GM21619 (cell line): ENCODE results near the gene PCDHGA1.

ENCODE experiments used
- ATAC-seq: cut with Tn5 transposase; IDR thresholded peaks from one replicate; pipeline ENCODE4 v1.9.1; 2021; ENCODE audit not compliant: unreplicated experiment

PCDHGA1 gene

DNA sequence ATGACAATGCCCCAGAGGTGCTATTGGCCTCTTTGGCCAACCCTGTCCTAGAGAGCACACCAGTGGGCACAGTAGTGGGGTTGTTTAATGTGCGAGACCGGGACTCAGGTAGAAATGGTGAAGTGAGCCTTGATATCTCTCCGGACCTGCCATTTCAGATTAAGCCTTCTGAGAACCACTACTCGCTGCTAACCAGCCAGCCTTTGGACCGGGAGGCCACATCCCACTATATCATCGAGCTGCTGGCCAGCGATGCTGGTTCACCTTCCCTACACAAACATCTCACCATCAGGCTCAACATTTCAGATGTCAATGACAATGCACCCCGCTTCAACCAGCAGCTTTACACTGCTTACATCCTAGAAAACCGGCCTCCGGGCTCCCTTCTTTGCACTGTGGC, 160.0 kb downstream of the PCDHGA1 start:
- no peak for ATAC-seq

DNA sequence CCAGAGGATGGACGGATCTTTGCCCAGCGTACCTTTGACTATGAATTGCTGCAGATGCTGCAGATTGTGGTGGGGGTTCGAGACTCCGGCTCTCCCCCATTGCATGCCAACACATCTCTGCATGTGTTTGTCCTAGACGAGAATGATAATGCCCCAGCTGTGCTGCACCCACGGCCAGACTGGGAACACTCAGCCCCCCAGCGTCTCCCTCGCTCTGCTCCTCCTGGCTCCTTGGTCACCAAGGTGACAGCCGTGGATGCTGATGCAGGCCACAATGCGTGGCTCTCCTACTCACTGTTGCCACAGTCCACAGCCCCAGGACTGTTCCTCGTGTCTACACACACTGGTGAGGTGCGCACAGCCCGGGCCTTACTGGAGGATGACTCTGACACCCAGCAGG, 160.5 kb downstream of the PCDHGA1 start:
- no peak for ATAC-seq

DNA sequence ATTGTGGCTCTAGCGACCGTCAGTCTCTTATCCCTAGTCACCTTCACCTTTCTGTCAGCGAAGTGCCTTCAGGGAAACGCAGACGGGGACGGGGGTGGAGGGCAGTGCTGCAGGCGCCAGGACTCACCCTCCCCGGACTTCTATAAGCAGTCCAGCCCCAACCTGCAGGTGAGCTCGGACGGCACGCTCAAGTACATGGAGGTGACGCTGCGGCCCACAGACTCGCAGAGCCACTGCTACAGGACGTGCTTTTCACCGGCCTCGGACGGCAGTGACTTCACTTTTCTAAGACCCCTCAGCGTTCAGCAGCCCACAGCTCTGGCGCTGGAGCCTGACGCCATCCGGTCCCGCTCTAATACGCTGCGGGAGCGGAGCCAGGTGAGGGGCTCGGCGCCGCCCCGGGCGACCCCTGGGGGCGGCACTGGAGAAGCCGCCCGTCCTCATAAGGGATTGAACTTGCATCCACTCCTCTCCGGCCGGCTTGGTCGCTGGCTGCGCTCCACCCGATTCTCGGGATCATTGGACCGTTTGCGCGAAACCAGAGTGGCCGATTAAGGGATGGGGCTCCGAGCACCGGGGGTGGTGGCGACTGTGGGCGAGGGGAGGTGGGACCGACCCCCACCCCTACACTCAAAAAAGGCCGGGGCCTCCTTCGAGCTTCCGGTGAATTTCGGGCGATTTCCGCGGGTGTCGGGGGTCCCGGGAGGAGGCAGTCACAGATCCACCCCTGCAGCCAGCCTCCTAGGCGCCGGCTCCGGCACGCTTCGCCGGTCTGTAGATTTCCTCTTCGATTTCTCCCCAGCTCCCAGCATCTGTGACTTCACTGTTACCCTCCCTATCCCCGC, 161.2 kb downstream of the PCDHGA1 start:
- peak; percentile 33 for ATAC-seq

DNA sequence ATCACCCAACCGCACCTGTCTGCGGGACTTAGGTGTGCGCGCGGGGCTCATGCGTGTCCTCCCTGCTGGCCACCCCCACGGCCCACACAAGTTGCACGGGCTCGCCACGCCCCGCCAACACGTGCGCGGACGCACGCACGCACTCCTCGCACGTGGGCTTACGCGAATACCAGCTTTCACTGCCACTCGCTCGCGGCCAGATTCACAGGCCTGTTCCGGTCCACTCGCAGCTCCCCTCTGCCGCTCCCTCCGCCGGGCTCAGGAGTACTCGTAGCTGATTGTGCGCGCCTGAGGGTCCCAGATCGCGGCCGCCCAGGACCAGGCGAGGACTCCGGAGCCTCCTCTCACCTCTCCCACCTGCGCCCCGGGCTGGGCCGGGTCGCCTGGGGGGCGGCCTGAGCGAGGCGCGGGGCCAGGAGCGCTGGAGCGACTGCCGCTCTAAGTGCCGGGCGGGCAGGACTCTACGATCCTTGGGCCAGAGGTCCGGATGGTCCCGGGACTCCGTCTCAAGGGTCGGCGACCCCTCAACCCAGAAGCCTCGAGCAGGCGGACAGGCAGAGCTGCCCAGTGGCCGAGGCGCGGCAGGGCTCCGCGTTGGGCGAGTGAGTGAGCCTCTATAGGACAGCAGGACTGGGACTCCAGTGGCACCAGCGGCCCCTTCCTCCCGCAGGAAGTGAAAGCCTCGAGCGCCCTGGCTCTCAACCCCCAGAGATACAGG, 162.0 kb downstream of the PCDHGA1 start:
- peak; percentile 51 for ATAC-seq

GRCh38 chr5:141493500-141494422, 163.4 kb downstream of the PCDHGA1 start:
- ATAC-seq: no peak

GRCh38 chr5:141494761-141495452, 164.6 kb downstream of the PCDHGA1 start:
- no peak for ATAC-seq

DNA sequence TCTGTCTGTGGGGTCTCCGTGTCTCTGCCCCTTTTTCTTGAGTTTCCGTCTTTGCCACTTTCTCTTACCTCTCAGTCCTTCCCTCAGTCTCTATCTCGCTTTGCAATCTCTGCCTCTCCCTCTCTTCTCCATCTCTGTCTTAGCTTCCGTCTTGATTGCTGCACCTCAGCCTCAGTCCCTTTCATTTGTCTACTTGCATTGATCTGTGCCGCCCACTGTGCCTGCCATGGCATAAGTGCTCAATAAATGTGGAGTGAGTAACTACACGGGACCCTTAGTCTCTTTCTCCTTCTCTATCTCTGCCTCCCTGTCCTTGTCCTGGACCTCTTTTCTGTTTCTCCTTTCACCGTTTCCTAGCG, 165.1 kb downstream of the PCDHGA1 start:
- ATAC-seq: no peak

GRCh38 chr5:141496038-141496437, 165.7 kb downstream of the PCDHGA1 start:
- ATAC-seq: no peak

- ATAC-seq: no peak
Measured at GRCh38 chr5:141501761-141502160, 171.4 kb downstream of the PCDHGA1 start.

GRCh38 chr5:141503681-141504080, 173.4 kb downstream of the PCDHGA1 start:
- no peak for ATAC-seq

- no peak for ATAC-seq
Measured at GRCh38 chr5:141504216-141504615, 173.9 kb downstream of the PCDHGA1 start.

DNA sequence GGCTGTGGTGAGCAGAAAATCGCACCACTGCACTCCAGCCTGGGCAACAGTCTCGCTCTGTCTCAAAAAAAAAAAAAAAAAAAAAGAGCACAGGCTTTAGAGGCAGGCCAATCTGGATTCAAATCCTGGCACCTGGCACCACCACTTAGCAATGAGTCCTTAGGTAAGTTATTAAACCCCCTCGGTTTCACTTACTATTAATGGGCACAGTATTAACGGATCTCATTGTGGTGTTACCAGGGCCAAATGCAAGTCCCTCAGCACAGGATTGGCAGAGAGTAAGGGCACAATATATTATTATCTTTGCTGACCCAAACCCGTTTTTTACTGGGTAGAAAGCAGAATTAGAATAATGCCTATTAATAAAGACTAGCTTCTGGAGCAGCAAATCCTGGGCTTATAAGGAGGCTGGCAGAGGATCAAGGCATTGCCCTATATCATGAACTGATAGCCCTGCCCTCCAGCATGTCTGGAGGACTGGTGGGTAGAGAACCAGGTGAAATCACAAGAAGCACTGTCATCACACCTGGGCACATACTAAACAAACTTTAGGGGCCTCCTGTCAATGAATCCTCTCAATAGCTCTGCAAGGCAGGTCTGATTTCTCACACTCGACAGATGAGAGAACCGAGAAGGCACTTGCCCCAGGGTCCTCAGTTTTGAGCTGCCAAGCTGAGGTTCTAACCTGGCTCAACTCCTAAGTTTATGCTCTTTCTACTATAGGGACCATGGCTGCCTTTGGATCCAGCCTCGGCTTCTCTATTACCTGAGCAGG, 176.3 kb downstream of the PCDHGA1 start:
- ATAC-seq: no peak

- ATAC-seq: peak; percentile 35
Measured at GRCh38 chr5:141507387-141508091, 177.2 kb downstream of the PCDHGA1 start.

DNA sequence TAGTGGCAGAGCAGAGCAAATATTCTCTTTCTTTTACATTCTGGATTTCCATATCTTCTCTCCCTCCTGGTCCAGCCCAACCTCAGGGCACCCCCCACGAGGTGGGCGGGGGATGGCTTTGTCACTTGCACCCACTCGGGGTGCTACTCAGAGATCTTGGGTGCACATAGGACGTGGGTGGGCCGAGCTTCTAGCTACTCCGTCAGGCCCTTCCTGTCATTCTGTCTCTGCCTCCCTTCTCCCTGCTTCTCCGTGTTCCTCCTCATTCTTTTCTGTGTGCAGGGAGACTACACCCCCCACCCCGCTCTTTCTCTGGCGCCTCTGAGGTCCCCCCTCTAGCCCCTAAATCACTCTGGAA, 178.1 kb downstream of the PCDHGA1 start:
- ATAC-seq: no peak

DNA sequence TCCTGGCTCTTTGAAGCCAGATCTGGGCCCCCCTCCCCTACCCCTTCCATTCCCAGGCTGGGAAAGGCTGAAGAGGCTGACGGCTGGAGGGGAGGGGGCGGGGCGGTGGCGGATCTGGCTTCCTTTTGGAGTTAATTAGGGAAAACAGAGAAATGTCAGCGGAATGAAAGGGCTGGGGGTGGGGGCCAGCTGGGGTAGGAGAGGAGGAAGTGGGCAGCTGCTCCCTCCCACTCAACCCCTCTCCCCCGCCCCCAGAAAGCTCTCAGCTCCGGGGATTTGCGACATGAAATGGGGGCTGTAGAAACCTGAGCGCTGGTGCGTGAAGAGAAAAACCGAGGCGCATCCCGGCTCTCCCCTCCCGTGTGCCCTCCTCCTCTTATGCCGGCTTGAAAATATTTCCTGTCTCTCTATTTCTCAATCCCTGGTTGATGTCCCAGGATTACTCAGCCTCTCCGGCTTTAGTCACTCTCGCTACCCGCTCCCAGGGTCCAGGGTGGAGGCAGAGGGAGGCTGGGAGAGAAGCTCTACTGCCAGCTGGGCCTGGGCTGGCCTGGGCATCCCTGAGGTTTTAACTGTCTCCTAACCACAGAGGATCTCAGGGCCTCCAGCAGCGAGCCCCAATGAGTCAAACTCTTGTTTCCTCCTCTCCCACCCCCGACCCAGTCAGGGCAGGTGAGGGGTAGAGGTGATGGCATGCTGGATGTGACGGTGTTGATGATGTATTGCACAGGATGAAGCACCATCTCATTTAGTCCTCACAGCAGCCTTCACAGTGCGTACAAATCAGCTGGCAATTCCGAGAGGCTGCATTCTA, 178.7 kb downstream of the PCDHGA1 start:
- ATAC-seq: no peak

- ATAC-seq: no peak
Measured at GRCh38 chr5:141510160-141510559, 179.8 kb downstream of the PCDHGA1 start.

GRCh38 chr5:141510850-141511601, 180.7 kb downstream of the PCDHGA1 start:
- ATAC-seq: peak; percentile 40

- no peak for ATAC-seq
Measured at GRCh38 chr5:141511771-141512325, 181.5 kb downstream of the PCDHGA1 start.
